Suprapubic skin (tissue), 4 donors: ENCODE measurements around the gene GRID1. TPM values are rescaled to one million over a fixed set of nuclear protein-coding genes. Genes with fewer than 3 reads are reported as not detected.

Experiments used
- DNase-seq, 2 donors: peaks; one replicate each; pipeline ENCODE4 v3.0.0-alpha.2; 2019; ENCODE audit warnings: low spot score in 2 of 2
- H3K27ac ChIP-seq: fragments of 200-600 bp; sonication (generic); one replicate; pipeline ENCODE4 v1.5.1; 2019
- H3K27me3 ChIP-seq: fragments of 200-600 bp; sonication (generic); one replicate; pipeline ENCODE4 v1.5.1; 2019
- H3K36me3 ChIP-seq: fragments of 200-600 bp; sonication (generic); one replicate; pipeline ENCODE4 v1.5.1; 2019
- H3K4me1 ChIP-seq: fragments of 200-600 bp; sonication (generic); one replicate; pipeline ENCODE4 v1.5.1; 2019
- H3K4me3 ChIP-seq: fragments of 200-600 bp; sonication (generic); one replicate; pipeline ENCODE4 v1.5.1; 2019; ENCODE audit warnings: mild to moderate bottlenecking
- H3K9me3 ChIP-seq: fragments of 200-600 bp; sonication (generic); one replicate; pipeline ENCODE4 v1.5.1; 2019
- EP300 ChIP-seq: sonication (generic); formaldehyde crosslinking; IDR thresholded peaks from one replicate; pipeline ENCODE4 v1.6.1; 2017; ENCODE audit warnings: antibody characterized with exemption
- POLR2A ChIP-seq, 2 donors: fragments of 450-650 bp; IDR thresholded peaks; one replicate each; pipeline ENCODE4 v1.6.1; 2017; ENCODE audit warnings: antibody characterized with exemption in 2 of 2, mild to moderate bottlenecking in 2 of 2, moderate library complexity in 2 of 2
- POLR2AphosphoS5 ChIP-seq, 3 donors: sonication (generic); formaldehyde crosslinking; IDR thresholded peaks; one replicate each; pipeline ENCODE4 v1.6.1; 2017; ENCODE audit warnings: antibody characterized with exemption in 3 of 3
- WGBS: methylation state at CpG from one replicate; pipeline ENCODE4 v1.1.5; 2018; 5-methylcytosine and 5-hydroxymethylcytosine counted together
- total RNA-seq, 4 donors: library from RNA; depleted of rRNA; stranded (reverse); fragments of >200 nt; gene quantifications; one replicate each; pipeline ENCODE4 v1.1.0, GENCODE V29; 2016
- TF ChIP-seq, protein P1 (sequence below), 2 donors: fragments of 200-600 bp in 1 of 2; fragments of 450-650 bp in 1 of 2; sonication (generic) in 1 of 2; IDR thresholded peaks; one replicate each; pipeline ENCODE4 v1.5.1; 2016 to 2019; ENCODE audit warnings: antibody characterized with exemption in 2 of 2, mild to moderate bottlenecking in 1 of 2, moderate library complexity in 1 of 2

Gene GRID1
- total RNA-seq, 4 donors from 2014 or later, result 1.8 to 3.1 (median 2.4) TPM

DNA sequence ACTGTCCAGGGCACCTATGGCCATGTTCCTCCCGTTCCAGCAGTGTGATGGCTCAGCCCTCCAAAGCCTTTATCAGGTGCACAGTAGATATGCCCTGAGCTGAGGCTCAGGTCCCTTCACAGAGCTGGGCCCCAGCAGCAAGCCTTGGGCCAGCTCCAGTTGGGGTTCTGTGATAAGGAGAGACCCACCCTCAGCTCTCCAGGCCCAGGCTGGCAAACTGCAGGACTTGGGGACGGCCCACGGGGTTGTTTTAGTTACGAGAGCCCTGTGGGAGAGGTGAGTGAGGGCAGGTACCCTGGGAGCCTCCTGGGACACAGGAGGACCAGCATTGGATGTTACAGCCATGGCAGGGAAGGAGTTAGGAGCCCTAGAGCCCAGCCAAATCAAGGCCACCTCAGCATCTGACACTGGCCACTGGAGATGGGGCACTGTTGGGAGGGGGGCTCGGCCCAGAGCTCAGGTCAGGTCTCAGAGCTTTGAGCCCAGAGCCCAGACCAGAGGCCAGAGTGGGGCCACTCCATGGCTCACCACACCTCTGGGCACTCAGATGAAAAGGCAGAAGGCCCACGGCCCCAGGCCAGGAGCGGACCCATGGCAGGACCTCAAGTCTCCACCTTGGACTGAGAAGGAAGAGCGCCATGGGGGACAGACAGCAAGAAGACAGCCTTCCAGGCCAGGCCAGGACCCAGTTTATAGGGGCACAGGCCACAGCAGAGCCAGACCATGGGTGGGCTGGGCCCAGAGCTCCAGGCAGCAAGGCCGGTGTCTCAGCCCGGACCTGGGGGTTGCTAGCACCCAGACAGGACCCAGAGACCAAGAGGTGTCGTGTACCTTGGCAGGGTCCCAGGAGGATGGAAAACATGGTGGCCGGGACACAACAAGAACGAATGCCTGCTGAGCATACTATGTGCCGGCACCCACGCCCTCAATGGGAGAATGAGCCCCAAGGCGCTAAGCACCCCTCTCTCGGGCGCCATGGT is 12.8 kb downstream of the GRID1 start:
- Histone ChIP-seq H3K4me1 (no peaks in the 10 kb centered on the region), H3K4me3 (no peak overlapping the region), H3K27me3 (no peaks in the 10 kb centered on the region), H3K9me3 (no peaks in the 10 kb centered on the region), H3K27ac (no peak overlapping the region), H3K36me3 (no peaks in the 10 kb centered on the region)
- DNase-seq, result no peak
- no peak for TF ChIP-seq POLR2AphosphoS5 (IDR thresholded peaks at IDR 0.05)
- 87% methylated on average over 9 of the region's 18 CpGs for WGBS

- TF ChIP-seq EP300 (no peak), POLR2A (IDR thresholded peaks at IDR 0.05) (no peak), POLR2AphosphoS5 (IDR thresholded peaks at IDR 0.05) (no peak)
- TF ChIP-seq, protein P1, sequence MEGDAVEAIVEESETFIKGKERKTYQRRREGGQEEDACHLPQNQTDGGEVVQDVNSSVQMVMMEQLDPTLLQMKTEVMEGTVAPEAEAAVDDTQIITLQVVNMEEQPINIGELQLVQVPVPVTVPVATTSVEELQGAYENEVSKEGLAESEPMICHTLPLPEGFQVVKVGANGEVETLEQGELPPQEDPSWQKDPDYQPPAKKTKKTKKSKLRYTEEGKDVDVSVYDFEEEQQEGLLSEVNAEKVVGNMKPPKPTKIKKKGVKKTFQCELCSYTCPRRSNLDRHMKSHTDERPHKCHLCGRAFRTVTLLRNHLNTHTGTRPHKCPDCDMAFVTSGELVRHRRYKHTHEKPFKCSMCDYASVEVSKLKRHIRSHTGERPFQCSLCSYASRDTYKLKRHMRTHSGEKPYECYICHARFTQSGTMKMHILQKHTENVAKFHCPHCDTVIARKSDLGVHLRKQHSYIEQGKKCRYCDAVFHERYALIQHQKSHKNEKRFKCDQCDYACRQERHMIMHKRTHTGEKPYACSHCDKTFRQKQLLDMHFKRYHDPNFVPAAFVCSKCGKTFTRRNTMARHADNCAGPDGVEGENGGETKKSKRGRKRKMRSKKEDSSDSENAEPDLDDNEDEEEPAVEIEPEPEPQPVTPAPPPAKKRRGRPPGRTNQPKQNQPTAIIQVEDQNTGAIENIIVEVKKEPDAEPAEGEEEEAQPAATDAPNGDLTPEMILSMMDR (IDR thresholded peaks at IDR 0.05), result no peak
- Histone ChIP-seq H3K36me3 (no peaks in the 10 kb centered on the region), H3K27me3 (no peaks in the 10 kb centered on the region), H3K9me3 (no peaks in the 10 kb centered on the region), H3K27ac (no peak overlapping the region), H3K4me1 (no peaks in the 10 kb centered on the region), H3K4me3 (no peak overlapping the region)
- WGBS, result 66% methylated on average over 6 of the region's 6 CpGs
- no peak for DNase-seq
Observed at GRCh38 chr10:86350897-86351296, 15.7 kb downstream of the GRID1 start.

DNA sequence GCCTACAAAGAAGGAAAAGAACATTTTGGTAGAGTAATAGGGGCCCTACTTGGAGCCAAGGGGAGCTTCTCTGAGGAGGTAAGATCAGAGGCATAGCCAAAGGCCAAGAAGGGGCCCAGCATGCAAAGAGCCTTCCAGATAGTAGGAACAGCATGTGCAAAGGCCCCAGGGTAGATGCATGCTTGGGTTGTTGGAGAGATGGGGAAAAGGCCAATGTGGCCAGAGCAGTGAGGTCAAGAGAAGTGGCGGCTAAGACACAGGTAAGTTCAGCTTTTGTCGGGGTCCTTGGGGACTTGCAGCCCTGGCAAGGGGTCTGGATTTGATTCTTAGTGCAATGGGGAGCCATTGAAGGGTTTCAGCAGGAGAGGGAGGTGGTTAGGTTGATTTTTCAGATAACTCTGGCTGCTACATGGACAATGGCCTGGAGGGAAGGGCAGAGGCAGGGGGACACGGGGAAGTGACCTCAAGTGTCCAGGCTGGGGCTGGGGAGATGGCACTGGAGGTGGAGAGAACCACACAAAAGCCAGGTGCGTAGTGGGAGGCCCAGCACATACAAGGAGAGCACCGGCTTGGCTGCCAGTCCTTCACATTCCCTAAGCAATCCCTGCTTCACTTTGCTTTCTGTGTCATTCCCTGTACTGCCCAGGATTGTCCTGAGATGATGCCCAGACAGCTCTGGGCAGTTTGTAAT is 16.5 kb downstream of the GRID1 start:
- Histone ChIP-seq H3K36me3 (no peaks in the 10 kb centered on the region), H3K9me3 (no peaks in the 10 kb centered on the region), H3K4me3 (no peak overlapping the region), H3K4me1 (no peaks in the 10 kb centered on the region), H3K27me3 (no peaks in the 10 kb centered on the region), H3K27ac (no peak overlapping the region)
- TF ChIP-seq POLR2A (IDR thresholded peaks at IDR 0.05) (no peak), EP300 (no peak), POLR2AphosphoS5 (IDR thresholded peaks at IDR 0.05) (no peak)
- TF ChIP-seq, protein P1 (IDR thresholded peaks at IDR 0.05), result no peak
- WGBS, result 83% methylated on average over 5 of the region's 5 CpGs
- no peak for DNase-seq

GRCh38 chr10:86349474-86349873 is 17.1 kb downstream of the GRID1 start:
- DNase-seq, result peak in 1 of 2 donors; percentile 13
- 44% methylated on average over 2 of the region's 3 CpGs for WGBS
- Histone ChIP-seq H3K36me3 (no peaks in the 10 kb centered on the region), H3K27ac (no peak overlapping the region), H3K27me3 (no peaks in the 10 kb centered on the region), H3K9me3 (no peaks in the 10 kb centered on the region), H3K4me1 (no peaks in the 10 kb centered on the region), H3K4me3 (no peak overlapping the region)
- TF ChIP-seq EP300 (no peak), POLR2A (IDR thresholded peaks at IDR 0.05) (no peak), POLR2AphosphoS5 (IDR thresholded peaks at IDR 0.05) (no peak)
- TF ChIP-seq, protein P1 (IDR thresholded peaks at IDR 0.05), result no peak

GRCh38 chr10:86348321-86349210 is 18.0 kb downstream of the GRID1 start:
- TF ChIP-seq EP300 (no peak), POLR2AphosphoS5 (IDR thresholded peaks at IDR 0.05) (no peak), POLR2A (IDR thresholded peaks at IDR 0.05) (no peak)
- TF ChIP-seq, protein P1 (IDR thresholded peaks at IDR 0.05), result no peak
- 77% methylated on average over 19 of the region's 23 CpGs for WGBS
- H3K27me3 ChIP-seq, result no peaks in the 10 kb centered on the region

More at GRCh38 chr10:86348321-86349210, 18.0 kb downstream of the GRID1 start:
- Histone ChIP-seq H3K27ac (no peak overlapping the region), H3K9me3 (no peaks in the 10 kb centered on the region), H3K4me3 (no peak overlapping the region), H3K36me3 (no peaks in the 10 kb centered on the region), H3K4me1 (no peaks in the 10 kb centered on the region)
- peak in 1 of 2 donors; percentile 46 for DNase-seq
